Osteocyte (in vitro differentiated cells): Measurements from ENCODE around the gene SMAD4. TPM values are rescaled to one million over a fixed set of nuclear protein-coding genes. Genes with fewer than 3 reads are reported as not detected.

ENCODE experiments used
- DNase-seq: peaks from one replicate; pipeline ENCODE4 v3.0.0; 2021; ENCODE audit warnings: mixed read lengths; ENCODE audit not compliant: unreplicated experiment; ENCODE audit errors: extremely low spot score
- H3K27ac Mint-ChIP-seq: one replicate; pipeline ENCODE4 v1.8.0; 2021; ENCODE audit warnings: mild to moderate bottlenecking, mixed read lengths; ENCODE audit not compliant: unreplicated experiment
- H3K27me3 Mint-ChIP-seq: one replicate; pipeline ENCODE4 v1.8.0; 2021; ENCODE audit warnings: mixed read lengths; ENCODE audit not compliant: unreplicated experiment
- H3K36me3 Mint-ChIP-seq: one replicate; pipeline ENCODE4 v1.8.0; 2021; ENCODE audit warnings: mixed read lengths; ENCODE audit not compliant: unreplicated experiment
- H3K4me1 Mint-ChIP-seq: one replicate; pipeline ENCODE4 v1.8.0; 2021; ENCODE audit warnings: mixed read lengths; ENCODE audit not compliant: unreplicated experiment
- H3K4me3 Mint-ChIP-seq: one replicate; pipeline ENCODE4 v1.8.0; 2021; ENCODE audit warnings: mild to moderate bottlenecking, moderate library complexity, mixed read lengths; ENCODE audit not compliant: unreplicated experiment
- H3K9me3 Mint-ChIP-seq: one replicate; pipeline ENCODE4 v1.8.0; 2021; ENCODE audit warnings: mixed read lengths; ENCODE audit not compliant: unreplicated experiment
- total RNA-seq: library from RNA; stranded (reverse); gene quantifications from 2 replicates; pipeline ENCODE4 v1.2.1, GENCODE V29; 2021
- TF ChIP-seq, protein P1 (sequence below): fragments of 200-600 bp; sonication (generic); IDR thresholded peaks from 2 replicates; pipeline ENCODE4 v1.5.0; 2021; ENCODE audit warnings: antibody characterized with exemption, mild to moderate bottlenecking, moderate library complexity

SMAD4 gene
- total RNA-seq, 1 donor from 2014 or later, result 132 TPM

DNA sequence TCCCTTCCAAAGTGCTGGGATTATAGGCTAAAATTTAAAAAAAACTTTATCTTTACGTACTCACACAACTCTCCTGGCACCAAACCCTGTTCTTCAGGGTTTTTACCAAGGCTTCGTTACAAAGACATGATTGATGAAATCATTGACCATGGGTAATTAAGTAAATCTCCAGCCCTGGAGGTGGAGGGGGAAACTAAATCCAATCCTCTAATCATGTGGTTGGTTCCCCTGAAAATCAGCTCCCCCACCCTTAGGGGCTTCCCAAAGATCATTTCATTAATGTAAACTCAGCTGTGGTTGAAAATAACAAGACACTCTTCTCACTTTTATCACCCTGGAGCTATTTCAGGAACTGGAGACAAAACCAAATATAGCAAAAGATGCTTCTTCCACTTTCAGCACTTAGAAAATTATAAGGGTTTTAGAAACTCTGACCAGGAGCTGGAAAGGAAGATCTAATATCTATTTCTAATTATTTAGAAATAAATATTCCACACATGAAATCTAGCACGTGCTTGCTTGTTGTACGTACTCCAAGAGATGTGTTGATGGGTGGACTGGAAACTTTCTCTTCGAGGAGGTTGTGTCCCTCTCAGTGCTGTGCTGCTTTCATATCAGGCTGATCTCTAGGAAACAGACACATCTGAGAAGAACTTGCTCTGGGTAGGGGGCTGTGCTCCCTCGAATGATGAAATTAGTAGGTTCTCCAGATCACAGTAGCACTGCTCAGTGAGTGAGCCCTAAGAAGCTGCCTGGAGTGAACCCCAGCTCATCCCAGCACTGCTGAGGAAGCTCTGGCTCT is 67.2 kb downstream of the SMAD4 start:
- Mint-ChIP-seq H3K36me3 (peaks cover 2% of the 10 kb centered on the region), H3K27me3 (no peaks in the 10 kb centered on the region), H3K27ac (no peak overlapping the region), H3K4me1 (no peaks in the 10 kb centered on the region), H3K9me3 (peaks cover 3% of the 10 kb centered on the region), H3K4me3 (no peak overlapping the region)
- DNase-seq, result no peak
- TF ChIP-seq, protein P1, sequence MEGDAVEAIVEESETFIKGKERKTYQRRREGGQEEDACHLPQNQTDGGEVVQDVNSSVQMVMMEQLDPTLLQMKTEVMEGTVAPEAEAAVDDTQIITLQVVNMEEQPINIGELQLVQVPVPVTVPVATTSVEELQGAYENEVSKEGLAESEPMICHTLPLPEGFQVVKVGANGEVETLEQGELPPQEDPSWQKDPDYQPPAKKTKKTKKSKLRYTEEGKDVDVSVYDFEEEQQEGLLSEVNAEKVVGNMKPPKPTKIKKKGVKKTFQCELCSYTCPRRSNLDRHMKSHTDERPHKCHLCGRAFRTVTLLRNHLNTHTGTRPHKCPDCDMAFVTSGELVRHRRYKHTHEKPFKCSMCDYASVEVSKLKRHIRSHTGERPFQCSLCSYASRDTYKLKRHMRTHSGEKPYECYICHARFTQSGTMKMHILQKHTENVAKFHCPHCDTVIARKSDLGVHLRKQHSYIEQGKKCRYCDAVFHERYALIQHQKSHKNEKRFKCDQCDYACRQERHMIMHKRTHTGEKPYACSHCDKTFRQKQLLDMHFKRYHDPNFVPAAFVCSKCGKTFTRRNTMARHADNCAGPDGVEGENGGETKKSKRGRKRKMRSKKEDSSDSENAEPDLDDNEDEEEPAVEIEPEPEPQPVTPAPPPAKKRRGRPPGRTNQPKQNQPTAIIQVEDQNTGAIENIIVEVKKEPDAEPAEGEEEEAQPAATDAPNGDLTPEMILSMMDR, result no peak

DNA sequence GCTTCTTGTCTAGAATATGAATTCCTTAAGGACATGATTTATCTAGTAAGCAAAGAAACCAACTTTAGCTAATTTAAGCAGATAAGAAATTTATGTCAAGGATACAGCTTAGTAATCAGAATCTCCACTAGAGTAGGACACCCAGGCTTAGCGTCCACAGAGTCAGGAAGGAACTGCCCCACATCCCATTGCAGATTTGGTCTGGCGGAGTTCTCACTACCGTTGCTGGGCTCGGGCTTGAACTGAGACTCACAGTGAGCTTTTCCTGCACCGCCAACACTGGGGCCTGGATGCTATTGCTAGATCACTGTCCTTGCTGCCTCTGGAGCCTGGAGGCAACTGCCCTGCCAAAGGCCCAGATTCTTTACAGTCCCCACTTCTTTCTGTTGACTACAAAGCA is 68.1 kb downstream of the SMAD4 start:
- no peak overlapping the region for H3K4me3 Mint-ChIP-seq

DNA sequence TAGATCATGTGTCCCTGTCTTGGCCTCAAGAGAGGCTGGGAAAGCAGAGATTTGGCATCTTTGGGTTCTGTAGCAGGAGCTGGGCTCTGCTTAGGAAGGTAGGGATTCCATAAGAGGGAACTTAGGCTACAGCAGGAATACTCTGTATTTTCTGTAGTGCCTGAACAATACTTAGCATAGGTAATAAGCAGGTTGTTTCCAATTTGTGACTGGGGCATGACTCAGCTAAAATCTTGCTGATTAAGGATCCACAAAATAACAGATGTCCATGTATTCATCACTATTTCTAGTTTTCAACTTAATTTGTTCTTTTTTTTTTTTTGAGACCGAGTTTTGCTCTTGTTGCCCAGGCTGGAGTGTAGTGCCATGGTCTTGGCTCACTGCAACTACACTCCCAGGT is 68.5 kb downstream of the SMAD4 start:
- Mint-ChIP-seq H3K36me3 (peaks cover 5% of the 10 kb centered on the region), H3K27ac (no peak overlapping the region), H3K4me1 (no peaks in the 10 kb centered on the region), H3K9me3 (peaks cover 11% of the 10 kb centered on the region), H3K4me3 (no peak overlapping the region), H3K27me3 (no peaks in the 10 kb centered on the region)
- no peak for DNase-seq
- TF ChIP-seq, protein P1, result no peak

More for the DNA sequence above, 68.1 kb downstream of the SMAD4 start:
- H3K36me3 Mint-ChIP-seq, result peaks cover 5% of the 10 kb centered on the region
- TF ChIP-seq, protein P1, result no peak
- no peaks in the 10 kb centered on the region for H3K27me3 Mint-ChIP-seq
- peaks cover 11% of the 10 kb centered on the region for H3K9me3 Mint-ChIP-seq
- H3K27ac Mint-ChIP-seq, result no peak overlapping the region
- no peaks in the 10 kb centered on the region for H3K4me1 Mint-ChIP-seq
- no peak for DNase-seq

DNA sequence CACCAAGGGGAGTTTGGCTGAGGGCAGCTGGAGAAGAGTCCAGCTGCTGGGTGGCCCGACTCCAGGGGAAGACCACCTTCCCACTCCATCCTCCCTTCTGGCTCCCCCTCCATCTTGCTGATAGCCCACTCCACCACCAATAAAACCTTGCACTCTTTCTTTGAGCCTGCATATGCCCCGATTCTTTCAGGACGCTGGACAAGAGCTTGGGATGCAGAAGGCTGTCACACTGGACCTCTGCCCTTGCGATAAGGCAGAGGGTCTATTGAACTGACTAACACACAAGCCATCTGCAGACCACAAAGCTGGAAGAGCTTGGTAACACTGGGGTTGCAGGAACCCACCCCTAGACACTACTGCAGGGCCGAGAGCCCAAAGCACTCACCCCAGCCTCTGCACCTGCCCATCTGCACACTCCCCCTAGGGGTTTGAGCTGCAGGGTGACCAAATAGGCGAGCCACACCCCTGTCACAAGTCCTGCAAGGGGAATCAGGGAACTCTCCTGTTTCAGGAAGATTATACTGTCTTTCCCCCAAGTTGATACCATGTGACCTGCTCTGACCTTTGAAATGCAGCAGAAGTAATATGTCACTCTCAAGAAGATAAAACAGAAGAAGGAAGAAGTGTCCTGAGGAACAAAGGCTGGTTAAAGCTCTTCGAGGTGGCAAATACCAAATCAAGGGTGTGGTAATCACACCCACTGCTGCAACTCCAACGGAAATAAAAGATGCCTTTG is 70.5 kb downstream of the SMAD4 start:
- Mint-ChIP-seq H3K27me3 (no peaks in the 10 kb centered on the region), H3K27ac (no peak overlapping the region), H3K4me3 (no peak overlapping the region), H3K9me3 (peaks cover 11% of the 10 kb centered on the region), H3K4me1 (no peaks in the 10 kb centered on the region), H3K36me3 (peaks cover 5% of the 10 kb centered on the region)
- TF ChIP-seq, protein P1, result no peak
- no peak for DNase-seq

DNA sequence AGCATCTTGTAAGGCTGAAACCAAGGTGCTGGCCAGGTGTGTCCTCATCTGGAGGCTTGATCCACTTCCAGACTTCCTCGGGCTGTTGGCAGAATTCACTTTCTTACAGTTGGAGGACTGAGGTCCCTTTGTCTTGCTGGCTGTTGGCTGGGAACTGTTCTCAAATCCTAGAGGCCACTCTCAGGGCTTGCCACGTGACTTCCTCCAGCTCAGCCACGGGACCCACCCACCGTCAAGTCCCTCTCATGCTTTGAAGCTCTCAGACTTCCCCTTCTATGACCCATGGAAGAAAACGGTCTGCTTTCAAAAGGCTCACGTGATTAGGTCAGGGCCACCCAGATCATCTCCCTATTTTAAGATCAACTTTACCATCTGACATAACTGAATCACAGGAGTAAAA is 77.1 kb downstream of the SMAD4 start:
- Mint-ChIP-seq H3K27me3 (no peaks in the 10 kb centered on the region), H3K27ac (no peak overlapping the region), H3K36me3 (peaks cover 3% of the 10 kb centered on the region), H3K4me1 (no peaks in the 10 kb centered on the region), H3K9me3 (peaks cover 10% of the 10 kb centered on the region), H3K4me3 (no peak overlapping the region)
- TF ChIP-seq, protein P1, result no peak
- DNase-seq, result no peak
